Panc1 (cell line): ENCODE measurements around the gene UBR2. TPM values are rescaled to one million over a fixed set of nuclear protein-coding genes. Genes with fewer than 3 reads are reported as not detected.

Experiments used
- total RNA-seq: library from RNA; stranded (reverse); gene quantifications from one replicate; pipeline ENCODE4 v1.2.1, GENCODE V29; 2021; ENCODE audit not compliant: unreplicated experiment

UBR2 gene
- total RNA-seq, 1 experiment from 2014 or later = 19.1 TPM

Other genes with a start within 250 kb of the UBR2 start
- gene TRERF1, start 112.1 kb upstream of the UBR2 start, total RNA-seq = 30.6 TPM
- not detected for gene PRPH2, start 158.6 kb downstream of the UBR2 start, total RNA-seq
- gene TBCC, start 182.1 kb downstream of the UBR2 start, total RNA-seq = 25.7 TPM
- 12.9 TPM for gene BICRAL, start 218.0 kb downstream of the UBR2 start, total RNA-seq